CD4-positive, alpha-beta T cell treated with Interferon alpha-2 for 1 hour (primary cell): Measurements from ENCODE around the gene PTPN12.
"Not testable (repeated sequence)": the region's sequence is repeated elsewhere in the genome, so short reads cannot be mapped to it uniquely, and the experiment has no call there.

Experiments
- DNase-seq, 2 donors: peaks; one replicate each; pipeline ENCODE4 v3.0.0-alpha.2; 2020 to 2022

Gene PTPN12

GRCh38 chr7:77537136-77537777 is at the start of gene PTPN12:
PTPN12 (plus strand) TSS chr7:77537295; CDS start chr7:77537547, 252 bp downstream.
- DNase-seq = peak in 1 of 2 donors; percentile 22

GRCh38 chr7:77488986-77489385 is 48.1 kb upstream of the PTPN12 start:
- no peak for DNase-seq

- DNase-seq = no peak
Observed at GRCh38 chr7:77497079-77497478, 40.0 kb upstream of the PTPN12 start.

GRCh38 chr7:77498659-77499379 is 38.3 kb upstream of the PTPN12 start:
- no peak for DNase-seq

GRCh38 chr7:77501192-77501515 is 35.9 kb upstream of the PTPN12 start:
- DNase-seq = no peak

- no peak for DNase-seq
Observed at GRCh38 chr7:77504951-77505350, 32.1 kb upstream of the PTPN12 start.

GRCh38 chr7:77506899-77507298 is 30.2 kb upstream of the PTPN12 start:
- DNase-seq = no peak

- not testable (repeated sequence) for DNase-seq
Observed at GRCh38 chr7:77513002-77513670, 24.0 kb upstream of the PTPN12 start.

GRCh38 chr7:77516085-77516484 is 21.0 kb upstream of the PTPN12 start:
- no peak for DNase-seq

- no peak for DNase-seq
Observed at GRCh38 chr7:77520261-77520660, 16.8 kb upstream of the PTPN12 start.

GRCh38 chr7:77521537-77521936 is 15.6 kb upstream of the PTPN12 start:
- DNase-seq = not testable (repeated sequence)

- no peak for DNase-seq
Observed at GRCh38 chr7:77524731-77525130, 12.4 kb upstream of the PTPN12 start.

GRCh38 chr7:77525231-77525630 is 11.9 kb upstream of the PTPN12 start:
- no peak for DNase-seq

- DNase-seq = no peak
Observed at GRCh38 chr7:77528368-77528767, 8.7 kb upstream of the PTPN12 start.

- no peak for DNase-seq
Observed at GRCh38 chr7:77529279-77529678, 7.8 kb upstream of the PTPN12 start.

- no peak for DNase-seq
Observed at GRCh38 chr7:77531038-77531437, 6.1 kb upstream of the PTPN12 start.

- no peak for DNase-seq
Observed at GRCh38 chr7:77532247-77532646, 4.8 kb upstream of the PTPN12 start.

- DNase-seq = not testable (repeated sequence)
Observed at GRCh38 chr7:77532732-77533131, 4.4 kb upstream of the PTPN12 start.

GRCh38 chr7:77534046-77534445 is 3.0 kb upstream of the PTPN12 start:
- not testable (repeated sequence) for DNase-seq

- no peak for DNase-seq
Observed at GRCh38 chr7:77536017-77536412, 1.1 kb upstream of the PTPN12 start.

GRCh38 chr7:77536413-77537135 is 521 bp upstream of the PTPN12 start:
- peak; percentile 96 to 97 for DNase-seq

GRCh38 chr7:77537778-77538280 is 734 bp downstream of the PTPN12 start:
- DNase-seq = peak; percentile 5 to 28
